Upper lobe of left lung (tissue), 4 donors: ENCODE results near the gene LRP1B.

ENCODE experiments used
- EP300 ChIP-seq, 4 donors: sonication (generic); formaldehyde crosslinking; IDR thresholded peaks; one replicate each; pipeline ENCODE4 v1.5.1; 2017; ENCODE audit warnings: antibody characterized with exemption in 4 of 4, control low read depth in 2 of 4
- POLR2A ChIP-seq, 4 donors: fragments of 450-650 bp; IDR thresholded peaks; one replicate each; pipeline ENCODE4 v1.5.1; 2016 to 2017; ENCODE audit warnings: antibody characterized with exemption in 4 of 4, mild to moderate bottlenecking in 2 of 4
- POLR2AphosphoS5 ChIP-seq, 2 donors: sonication (generic); formaldehyde crosslinking; IDR thresholded peaks; one replicate each; pipeline ENCODE4 v1.5.1; 2017; ENCODE audit warnings: antibody characterized with exemption in 2 of 2
- TF ChIP-seq, protein P1 (sequence below), 6 experiments: fragments of 450-650 bp in 4 of 6; fragments of 200-600 bp in 2 of 6; sonication (generic) in 2 of 6; IDR thresholded peaks; one replicate each; pipeline ENCODE4 v1.5.1; 2016 to 2019; ENCODE audit warnings: antibody characterized with exemption in 6 of 6

DNA sequence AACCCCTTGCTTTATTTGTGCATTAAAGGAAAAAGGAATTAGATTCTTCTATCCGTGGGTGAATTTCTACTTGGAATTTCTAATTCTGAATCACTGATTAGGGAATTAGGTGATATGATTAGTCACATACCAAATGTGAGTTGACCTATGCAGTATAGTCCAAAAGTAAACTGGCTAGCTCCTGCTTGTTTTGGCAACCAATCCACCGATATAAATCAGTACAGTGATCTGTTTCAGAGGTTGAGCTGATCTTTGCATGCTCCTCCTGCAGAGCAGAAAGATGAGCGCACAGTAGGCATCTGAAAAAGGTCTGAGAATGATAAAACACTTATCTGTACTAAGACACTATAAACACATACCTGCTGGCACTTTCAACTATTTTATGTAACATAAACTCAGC lies 86.6 kb downstream of the LRP1B start:
- TF ChIP-seq, protein P1, sequence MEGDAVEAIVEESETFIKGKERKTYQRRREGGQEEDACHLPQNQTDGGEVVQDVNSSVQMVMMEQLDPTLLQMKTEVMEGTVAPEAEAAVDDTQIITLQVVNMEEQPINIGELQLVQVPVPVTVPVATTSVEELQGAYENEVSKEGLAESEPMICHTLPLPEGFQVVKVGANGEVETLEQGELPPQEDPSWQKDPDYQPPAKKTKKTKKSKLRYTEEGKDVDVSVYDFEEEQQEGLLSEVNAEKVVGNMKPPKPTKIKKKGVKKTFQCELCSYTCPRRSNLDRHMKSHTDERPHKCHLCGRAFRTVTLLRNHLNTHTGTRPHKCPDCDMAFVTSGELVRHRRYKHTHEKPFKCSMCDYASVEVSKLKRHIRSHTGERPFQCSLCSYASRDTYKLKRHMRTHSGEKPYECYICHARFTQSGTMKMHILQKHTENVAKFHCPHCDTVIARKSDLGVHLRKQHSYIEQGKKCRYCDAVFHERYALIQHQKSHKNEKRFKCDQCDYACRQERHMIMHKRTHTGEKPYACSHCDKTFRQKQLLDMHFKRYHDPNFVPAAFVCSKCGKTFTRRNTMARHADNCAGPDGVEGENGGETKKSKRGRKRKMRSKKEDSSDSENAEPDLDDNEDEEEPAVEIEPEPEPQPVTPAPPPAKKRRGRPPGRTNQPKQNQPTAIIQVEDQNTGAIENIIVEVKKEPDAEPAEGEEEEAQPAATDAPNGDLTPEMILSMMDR (IDR thresholded peaks at IDR 0.05): no peak
- TF ChIP-seq POLR2AphosphoS5 (IDR thresholded peaks at IDR 0.05) (no peak), POLR2A (IDR thresholded peaks at IDR 0.05) (no peak), EP300 (IDR thresholded peaks at IDR 0.05) (no peak)
